HG02981 (cell line): ENCODE measurements around the gene MRGPRG.

Experiments used
- ATAC-seq: cut with Tn5 transposase; IDR thresholded peaks from one replicate; pipeline ENCODE4 v1.9.1; 2021; ENCODE audit warnings: mild to moderate bottlenecking, moderate library complexity; ENCODE audit not compliant: unreplicated experiment

MRGPRG gene

DNA sequence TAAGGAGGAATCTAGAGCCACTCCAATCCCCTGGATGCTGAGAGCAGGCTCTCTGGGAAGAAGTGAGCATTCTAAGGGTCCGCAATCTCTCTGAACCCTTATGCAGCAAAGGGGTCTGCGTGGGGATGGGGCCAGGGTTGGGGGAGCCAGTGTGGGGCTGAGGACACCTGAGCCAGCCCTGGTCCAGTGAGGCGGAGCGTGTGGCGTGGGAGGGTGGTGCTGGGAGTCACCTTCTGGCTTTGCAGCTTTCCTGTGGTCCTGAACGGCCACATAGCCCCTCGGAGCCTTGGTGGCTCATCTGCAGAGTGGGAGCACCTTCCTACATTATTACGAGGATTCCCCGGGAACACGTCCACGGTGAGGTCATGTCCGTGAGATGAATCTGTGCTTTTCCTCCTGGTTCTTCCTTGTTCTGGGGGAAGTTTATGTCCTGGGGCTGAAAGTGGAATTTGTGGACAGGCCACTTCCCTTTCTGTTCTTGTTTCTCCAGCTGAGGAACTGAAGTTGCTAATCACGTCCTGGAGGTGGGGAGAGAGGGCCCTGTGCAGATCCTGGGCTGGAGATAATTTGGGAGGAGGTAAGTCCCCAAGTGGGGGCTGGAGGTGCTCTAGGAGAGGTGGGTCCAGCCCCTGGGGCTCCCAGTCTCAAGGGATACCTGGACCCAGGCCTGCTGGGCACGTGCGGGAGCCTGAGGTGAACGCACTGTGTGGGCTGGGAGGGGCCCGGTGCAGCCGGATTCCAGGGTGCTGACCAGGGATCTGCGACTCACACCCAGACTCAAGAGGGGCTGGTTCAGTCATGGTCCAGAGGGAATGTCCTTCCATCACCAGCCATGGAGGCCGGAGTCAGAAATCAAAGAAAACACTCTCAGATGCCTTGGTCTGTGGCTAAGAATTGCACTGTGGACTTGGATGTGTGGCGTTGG, 7.5 kb upstream of the MRGPRG start:
- ATAC-seq = no peak

DNA sequence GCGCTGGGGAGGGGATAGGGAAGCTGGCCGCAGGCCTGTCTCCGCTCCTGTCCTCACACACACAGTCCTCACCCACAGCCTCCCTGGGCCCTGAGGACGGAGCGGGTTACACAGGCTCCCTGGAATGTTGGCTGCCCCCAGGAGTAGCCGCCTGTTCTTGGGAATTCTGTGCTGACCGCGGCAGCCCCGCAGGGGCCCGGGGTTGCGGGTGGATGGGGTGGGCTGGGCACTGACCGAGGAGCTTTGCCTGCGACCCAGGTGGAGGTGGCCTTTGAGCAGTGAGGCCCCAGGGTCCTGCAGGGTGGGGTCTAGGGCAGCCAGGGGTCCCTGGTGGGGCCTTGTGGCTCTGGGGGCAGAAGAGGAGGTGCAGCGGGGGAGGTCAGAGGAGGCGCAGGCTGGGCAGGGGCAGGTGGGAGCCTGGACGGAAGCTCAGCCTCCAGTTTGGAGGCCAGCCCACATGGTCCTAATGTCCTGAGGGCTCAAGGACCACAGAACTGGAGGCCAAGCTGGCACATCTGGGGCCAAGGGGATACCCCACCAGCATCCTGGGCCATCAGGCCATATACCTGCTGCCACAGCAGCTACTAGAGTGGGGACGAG, 6.6 kb upstream of the MRGPRG start:
- ATAC-seq = no peak

DNA sequence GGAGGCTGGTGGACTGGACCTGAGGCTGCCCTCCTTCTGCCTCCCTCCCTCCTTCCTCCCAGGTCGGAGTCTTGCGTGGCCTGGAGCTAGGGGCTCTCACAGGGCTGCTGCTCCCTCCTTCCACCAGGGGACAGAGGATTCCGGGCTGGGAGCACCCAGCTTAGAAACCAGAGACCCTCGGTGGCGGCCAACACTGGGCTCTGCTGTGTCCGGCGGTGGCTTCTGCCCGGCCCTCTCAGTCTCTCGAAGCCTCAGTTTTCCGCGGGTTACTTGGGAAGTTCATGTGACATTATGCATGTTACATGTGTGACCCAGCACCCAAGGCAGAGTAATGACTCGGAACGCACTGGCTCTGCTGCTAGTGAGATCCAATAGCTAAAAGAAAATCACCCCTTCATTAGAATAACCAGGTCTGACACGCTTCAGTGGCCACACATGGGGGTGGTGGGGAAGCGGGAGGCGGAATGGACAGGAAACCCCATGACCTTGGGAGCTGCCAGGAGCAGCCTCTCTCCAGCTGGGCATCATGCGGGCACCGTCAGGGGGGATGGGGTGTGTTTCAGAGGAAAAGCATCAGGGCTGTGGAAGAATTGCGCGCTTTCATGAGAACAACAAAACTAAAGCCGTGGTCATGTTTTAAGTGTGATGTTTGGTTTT, 5.9 kb upstream of the MRGPRG start:
- ATAC-seq = no peak

DNA sequence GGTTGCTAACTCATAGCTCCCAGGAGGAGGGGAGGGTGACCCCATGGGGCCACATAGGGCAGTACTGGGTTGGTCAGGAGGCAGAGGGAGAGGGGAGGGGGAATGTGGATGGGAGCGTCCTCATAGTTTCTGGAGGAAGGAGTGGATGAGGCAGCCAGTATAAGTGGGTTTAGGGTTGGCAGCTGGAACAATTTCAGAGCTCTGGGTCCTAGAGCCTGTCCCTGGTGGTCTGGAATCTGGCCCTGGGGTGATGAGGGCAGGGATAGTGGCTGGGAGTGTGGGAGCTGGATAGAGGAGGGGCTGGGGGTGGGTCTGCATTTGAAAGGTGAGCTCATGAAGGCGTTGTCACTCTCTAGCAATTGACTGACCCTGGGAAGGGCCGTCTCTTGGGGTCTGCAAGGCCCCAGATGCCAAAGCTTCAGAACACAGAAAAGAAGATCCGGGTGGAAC, 5.3 kb upstream of the MRGPRG start:
- no peak for ATAC-seq

DNA sequence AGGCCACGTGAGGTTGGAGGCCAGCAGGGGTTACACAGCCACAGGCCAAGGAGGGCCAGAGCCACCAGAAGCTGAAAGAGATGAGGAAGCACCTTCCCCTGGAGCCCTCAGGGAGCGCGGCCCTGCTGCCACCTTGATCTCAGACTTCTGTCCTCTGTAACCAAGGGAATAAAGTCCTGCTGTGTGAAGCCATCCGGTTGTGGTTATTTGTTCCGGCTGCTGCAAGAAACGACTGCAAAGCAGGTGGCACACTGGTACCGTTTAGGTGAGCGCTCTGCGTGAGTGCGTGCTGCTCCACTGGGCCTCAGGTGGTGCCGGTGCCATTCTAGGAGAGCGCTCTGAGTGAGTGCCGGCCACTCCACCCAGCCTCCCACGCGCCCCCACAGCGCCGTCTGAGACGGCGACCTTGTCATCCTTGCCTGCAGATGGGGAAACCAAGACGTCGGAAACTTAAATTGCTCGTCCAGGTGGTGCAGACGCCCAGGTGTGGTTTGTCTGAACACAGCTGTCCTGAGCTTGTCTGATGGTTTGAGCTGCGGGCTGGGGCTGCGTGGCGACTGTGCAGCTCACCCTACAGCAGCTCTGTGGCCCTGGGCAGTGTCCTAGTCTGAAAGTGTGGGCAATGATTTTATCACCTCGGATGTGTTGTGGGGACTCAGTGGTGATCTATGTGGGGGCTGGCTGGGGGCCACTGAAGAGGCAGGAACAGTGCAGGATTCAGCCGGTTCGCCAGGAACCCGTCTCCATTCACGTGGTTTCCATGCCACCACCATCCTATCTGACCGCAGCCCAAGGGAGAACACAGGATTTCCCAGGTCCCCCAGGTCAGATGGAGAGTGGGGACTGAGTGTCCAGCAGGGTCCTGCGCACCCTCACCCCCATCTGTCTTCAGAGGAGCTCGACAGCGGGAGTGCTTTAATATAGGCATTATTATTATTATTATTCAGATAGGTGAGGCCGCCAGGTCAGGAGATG, 4.6 kb upstream of the MRGPRG start:
- ATAC-seq = no peak

DNA sequence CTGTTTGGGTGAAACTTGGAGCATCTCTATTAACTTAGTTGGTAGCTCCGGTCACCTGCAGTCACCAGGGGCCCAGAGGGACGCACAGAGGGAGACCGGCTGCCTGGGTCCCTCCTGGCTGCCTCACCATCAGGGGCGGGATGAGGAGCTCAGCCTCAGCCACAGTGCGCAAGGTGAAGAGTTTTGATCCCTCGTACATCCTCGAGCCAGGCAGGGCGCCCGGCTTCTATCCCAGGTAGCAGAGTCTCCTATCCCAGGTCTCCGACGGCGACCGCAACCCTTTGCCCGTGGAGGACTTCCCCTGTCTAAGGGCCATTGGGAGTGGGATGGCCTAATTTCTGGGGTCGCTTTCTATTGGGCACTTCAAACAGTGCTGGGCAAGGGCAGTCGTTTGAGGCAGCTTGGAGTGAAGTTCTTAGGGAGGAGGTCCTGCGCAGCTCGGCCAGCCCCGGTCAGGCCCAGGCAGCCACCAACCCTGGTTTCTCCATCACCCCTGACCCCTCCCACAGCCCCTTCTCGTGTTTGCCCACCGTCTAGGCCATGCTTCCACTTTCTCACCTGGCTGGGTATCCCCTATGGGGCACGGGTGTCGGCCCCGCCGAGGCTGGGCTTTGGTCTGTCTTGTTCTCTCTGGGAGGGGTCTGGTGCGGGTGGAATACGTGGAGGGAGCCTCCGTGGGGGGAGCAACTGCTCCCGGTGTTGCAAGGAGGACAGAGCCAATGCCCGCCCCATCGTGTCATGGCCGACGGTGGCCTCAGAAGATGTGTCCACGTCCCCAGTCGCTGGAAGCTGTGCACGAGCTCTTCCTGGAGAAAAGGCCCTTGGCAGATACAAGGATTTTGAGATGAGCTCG, 3.6 kb upstream of the MRGPRG start:
- no peak for ATAC-seq

DNA sequence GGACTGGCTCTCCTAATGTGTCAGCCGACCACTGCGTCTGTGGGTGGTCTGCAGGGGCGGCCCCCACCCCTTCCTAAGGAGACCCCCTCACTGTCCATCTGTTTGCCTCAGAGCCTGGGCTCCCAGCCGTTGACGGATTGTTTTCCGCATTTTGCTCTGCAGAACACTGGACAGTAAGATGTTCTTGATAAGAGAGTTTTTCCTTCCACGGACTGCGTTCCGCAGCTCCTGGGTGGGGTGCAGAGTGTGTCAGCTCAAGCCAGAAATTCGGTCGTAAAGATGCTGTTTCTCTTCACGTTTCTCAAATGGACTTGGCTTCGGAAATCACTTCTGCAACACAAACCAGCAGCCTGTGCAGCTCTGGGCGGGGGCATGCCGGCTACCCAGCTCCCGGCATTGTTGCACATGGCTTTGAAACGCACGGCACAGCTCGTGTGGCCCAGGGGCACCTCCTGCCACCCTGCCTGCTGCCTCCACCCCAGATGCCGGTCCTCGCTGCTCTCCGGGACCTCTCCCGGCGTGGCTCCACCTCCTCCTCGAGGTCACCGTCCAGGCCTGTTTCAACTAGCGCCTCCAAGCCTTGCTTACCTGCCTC, 2.9 kb upstream of the MRGPRG start:
- no peak for ATAC-seq

DNA sequence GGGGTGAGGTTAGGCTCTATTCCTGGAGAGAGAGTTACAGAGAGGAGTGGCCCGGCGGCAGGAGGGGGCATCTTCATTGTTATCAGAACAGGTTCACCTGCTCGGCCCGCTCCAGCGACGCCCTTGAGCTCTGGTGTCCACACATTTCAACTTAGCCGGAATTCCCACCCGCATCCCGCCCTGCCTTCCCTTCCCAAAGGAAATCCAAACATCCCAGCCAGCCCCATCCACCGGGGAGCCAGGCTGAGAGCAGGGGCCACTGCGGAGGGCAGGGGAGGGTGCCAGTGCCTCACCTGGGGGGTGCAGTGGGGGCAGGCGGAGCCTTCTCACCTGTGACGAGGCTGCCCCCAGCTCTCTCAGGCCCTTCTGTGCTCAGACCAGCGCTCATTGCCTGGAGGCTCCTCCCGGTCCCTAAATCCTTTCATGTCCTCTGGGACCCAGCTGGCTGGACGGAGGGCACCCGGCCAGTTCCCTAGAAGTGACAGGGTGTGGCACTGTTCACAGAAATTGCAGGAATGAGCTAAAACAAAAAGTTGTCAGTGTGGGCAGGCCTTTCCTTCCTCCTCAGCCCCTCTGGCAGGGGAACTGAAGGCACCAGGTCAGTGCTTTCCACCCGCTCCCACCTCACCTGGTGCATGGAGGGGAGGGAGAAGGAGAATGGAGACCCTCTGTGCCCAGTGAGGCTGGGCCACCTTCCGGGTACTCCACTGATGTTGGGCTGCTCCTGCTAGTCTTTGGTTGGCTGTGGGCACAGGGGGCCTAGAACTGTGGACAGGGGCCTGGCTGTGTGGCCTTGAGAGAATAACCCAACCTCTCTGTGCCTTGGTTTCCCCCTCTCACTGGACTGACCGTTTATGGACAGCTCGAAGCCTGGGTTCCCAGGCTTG, 2.2 kb upstream of the MRGPRG start:
- no peak for ATAC-seq

DNA sequence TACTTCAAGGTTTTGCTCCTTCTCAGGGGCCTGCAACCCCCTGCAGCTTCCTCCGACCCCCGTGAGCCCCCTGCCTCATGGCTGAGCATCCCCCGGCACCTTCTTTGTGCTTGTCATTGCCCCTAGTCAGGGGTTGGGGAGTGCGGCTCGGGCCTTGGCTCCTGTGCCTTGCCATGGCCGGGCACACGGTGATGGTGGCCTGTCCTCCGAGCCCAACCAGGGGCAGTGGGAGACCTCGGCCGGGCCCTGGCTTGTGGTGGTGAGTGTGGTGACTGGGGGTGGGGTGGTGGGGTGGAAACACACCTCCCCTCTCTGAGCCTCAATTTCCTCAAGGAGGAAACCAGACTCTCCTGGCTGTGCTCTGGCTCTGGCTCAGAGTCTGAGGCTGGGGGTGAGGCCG, 1.5 kb upstream of the MRGPRG start:
- no peak for ATAC-seq

DNA sequence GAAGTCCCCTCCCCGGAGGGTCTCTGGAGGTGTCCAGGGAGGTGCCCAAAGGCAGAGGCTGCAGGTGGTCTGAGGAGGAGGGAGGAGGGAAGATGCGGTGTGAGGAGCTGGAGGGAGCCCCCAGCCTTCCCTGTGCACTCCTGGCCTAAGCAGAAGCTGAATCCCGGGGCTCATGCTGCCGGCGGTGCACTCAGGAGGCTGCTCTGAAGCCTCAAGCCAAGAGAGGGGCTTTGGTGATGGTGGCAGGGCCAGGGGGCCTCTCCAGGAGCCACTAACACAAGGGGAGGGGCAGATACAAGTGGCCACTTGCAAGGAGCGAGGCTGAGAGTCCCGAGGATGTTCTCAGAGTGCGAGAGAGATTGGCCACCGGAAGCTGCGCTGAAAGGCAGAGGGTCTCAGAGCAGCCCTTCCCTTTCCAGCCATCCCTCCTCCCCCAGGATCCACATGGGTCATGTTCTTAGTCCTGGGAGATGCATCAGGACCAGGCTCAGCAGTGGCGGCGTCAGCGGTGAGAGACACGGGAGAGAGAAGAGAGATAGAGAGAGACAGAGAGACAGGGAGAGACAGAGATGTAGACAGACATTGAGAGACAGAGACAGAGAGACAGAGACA, 774 bp upstream of the MRGPRG start:
- no peak for ATAC-seq

DNA sequence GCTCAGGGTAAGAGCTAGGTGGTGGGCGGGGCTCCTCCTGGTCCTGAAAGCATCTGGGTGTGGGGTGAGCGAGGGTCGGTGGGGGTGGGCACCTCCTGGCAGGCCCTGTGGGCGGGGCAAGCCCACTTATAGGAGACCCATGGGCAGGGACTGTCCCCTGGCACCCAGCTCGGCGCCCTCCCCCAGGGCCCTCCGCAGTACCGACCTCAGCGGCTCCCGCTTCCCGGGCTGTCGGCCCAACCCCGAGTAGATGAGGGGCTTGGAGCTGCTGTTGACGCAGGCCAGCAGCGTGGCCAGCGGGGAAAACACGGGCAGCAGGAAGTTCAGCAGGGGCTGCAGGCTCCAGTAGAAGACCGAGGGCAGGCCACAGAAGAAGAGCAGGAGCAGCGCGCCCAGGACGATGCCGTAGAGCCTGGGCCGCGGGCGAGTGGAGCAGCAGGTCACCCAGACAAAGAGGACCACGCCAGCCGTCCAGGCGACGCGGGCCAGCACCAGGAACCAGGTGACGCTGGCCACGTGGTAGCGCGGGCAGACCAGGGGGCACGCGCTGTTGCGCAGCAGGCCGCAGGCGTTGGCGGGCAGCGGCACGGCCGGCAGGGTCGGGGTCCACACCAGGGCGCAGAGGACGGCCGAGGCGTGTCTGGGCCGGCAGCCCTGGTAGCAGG, 663 bp downstream of the MRGPRG start:
- ATAC-seq = no peak

DNA sequence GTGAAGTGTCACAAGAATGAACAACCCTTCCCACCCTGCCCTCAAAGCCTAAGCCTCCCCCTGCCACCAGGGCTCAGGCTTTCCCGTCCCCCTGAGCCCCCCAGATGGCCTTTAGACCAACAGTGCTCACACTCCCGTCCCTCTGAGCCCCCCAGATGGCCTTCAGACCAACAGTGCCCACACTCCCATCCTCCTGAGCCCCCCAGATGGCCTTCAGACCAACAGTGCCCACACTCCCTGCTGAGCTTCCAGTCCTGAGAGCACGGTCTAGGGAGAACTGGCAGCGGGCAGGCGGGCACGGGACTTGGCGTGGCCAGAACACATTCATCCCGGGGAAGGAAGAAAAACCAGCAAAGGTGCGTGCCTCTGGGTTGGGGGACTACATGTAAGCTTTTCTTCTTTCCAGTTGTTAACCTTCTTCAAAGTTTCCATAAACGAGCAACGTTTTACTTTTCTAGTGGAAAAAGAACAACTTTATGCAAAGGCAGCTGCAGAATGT, 2.5 kb downstream of the MRGPRG start:
- no peak for ATAC-seq

DNA sequence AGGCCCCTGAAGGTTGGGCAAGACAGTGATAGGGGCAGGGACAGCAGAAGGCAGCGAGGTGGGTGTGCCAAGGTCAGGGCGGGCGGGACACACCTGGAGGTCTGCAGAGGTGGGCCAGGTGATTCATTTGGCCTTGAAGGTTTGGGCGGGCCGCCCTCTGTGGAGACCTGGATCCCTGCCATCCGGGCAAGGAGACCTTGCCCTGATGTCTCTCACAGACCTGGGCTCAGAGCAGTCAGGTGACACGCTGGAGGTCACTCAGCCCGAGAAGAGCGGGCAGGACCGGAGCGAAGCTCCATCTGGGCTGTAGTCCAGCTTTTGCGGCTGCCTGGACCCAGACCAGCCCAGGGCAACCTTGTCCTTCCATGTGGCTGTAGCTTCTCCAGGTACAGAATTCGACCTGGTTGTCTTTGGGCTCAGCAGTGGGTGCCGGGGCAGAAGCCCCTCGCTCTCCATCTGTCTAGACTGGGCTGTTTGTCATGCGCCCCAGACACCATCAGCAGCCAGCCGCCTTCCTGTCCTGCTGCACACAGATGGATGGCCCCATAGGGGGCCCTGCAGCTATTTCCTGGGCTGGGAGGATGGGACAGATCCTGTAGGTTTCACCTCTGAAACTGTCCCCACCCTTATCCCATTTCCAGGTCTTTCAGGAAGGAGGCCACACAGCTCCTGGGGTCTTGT, 3.1 kb downstream of the MRGPRG start:
- ATAC-seq = no peak

DNA sequence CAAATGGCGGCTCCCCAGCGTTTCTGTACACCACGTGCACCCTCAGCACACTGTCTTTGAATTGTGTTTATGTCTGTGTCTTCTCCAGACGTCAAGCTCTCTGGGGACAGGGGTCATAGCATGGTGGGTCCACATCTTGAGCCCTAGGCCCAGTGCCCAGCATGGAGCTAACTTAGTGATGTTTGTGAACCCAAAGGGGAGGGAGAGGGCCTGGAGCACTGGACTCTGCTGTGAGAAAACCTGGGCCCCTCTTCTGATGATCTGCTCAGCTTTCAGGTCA, 4.3 kb downstream of the MRGPRG start:
- ATAC-seq = no peak

DNA sequence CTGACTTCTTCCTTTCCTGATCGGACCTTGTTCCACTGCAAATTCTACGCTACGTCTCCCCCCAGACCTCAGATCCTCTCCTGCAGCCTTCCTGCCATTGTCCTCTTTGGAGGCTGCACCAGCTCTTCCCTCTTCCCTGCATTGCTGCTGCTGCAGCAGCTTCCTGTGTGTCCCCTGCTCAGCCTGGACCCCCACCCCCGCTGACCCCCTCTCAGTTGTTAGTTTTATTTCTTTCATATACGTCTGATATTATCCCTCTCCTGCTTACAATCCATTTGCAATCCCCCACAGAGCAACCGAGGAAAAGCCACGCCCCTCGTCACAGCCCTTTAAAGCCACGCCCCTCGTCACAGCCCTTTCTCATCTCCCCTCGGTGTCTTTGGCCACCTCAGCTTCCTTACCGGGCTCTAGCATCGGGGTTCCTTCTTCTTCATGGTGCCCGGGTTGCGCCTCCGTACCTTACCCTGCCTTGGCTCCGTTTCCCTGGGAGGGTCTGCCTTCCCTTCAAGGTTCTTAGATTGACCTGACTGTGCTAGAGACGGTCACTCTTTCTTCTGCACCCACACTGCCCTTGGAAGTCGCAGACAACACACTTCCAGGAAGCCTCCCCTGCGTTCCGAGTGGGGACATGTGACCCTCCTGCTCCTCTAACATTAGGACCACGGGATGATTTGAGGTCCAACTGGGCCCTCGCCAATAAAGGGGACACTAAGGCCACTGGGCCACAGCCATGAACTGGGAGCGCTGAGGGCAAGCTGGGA, 4.8 kb downstream of the MRGPRG start:
- no peak for ATAC-seq

DNA sequence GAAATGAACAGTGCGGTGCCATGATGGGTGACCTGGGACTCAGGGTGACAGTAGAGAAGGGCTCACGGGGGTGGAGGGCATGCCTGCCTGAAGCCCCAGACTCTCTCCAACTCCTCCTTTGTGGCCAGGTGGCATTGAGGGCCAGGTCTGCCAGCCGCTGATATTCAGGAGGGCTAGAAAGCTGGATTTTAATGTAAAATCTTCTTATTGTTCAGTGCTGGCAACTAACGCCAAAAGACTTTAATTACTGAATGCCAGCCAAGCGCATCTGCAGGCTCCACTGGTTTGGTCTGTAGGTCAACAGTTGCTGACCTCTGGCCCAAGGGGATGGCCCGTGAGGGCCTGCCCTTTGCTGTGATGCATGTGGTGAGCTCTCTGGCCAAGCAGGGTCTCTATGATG, 10.3 kb downstream of the MRGPRG start:
- ATAC-seq = no peak
